H9 (cell line): ENCODE results near the gene HECTD3. TPM values are rescaled to one million over a fixed set of nuclear protein-coding genes. Genes with fewer than 3 reads are reported as not detected.

Experiments used
- DNase-seq: peaks from one replicate; pipeline ENCODE4 v3.0.0-alpha.2; 2017
- H2AFZ ChIP-seq: one replicate; pipeline ENCODE4 v1.6.1; 2013; ENCODE audit warnings: mild to moderate bottlenecking, low read length, control low read depth, moderate library complexity
- H2AK5ac ChIP-seq: 2 replicates; pipeline ENCODE4 v1.6.1; 2013; ENCODE audit warnings: low read length, control low read depth, mixed read lengths; ENCODE audit not compliant: insufficient read length
- H2BK120ac ChIP-seq: one replicate; pipeline ENCODE4 v1.6.1; 2013; ENCODE audit warnings: low read depth, mild to moderate bottlenecking, low read length, control low read depth, inconsistent platforms; ENCODE audit not compliant: poor library complexity, severe bottlenecking
- H2BK12ac ChIP-seq: 2 replicates; pipeline ENCODE4 v1.6.1; 2013; ENCODE audit warnings: low read length, control low read depth, mixed read lengths, low read depth; ENCODE audit not compliant: insufficient read length
- H2BK15ac ChIP-seq: 2 replicates; pipeline ENCODE4 v1.6.1; 2013; ENCODE audit warnings: low read depth, low read length, control low read depth
- H2BK20ac ChIP-seq: one replicate; pipeline ENCODE4 v1.6.1; 2013; ENCODE audit warnings: low read depth, mild to moderate bottlenecking, low read length, control low read depth, inconsistent platforms; ENCODE audit not compliant: poor library complexity, severe bottlenecking
- H2BK5ac ChIP-seq: 2 replicates; pipeline ENCODE4 v1.6.1; 2013; ENCODE audit warnings: low read length, control low read depth, mixed read lengths; ENCODE audit not compliant: insufficient read length
- H3K14ac ChIP-seq: 2 replicates; pipeline ENCODE4 v1.6.1; 2013; ENCODE audit warnings: low read length, control low read depth; ENCODE audit not compliant: insufficient read depth
- H3K18ac ChIP-seq: 2 replicates; pipeline ENCODE4 v1.6.1; 2013; ENCODE audit warnings: low read depth, mild to moderate bottlenecking, mixed read lengths, low read length, control low read depth; ENCODE audit not compliant: insufficient read length
- H3K23ac ChIP-seq: 2 replicates; pipeline ENCODE4 v1.6.1; 2013; ENCODE audit warnings: low read length, control low read depth, mixed read lengths, low read depth; ENCODE audit not compliant: insufficient read length
- H3K23me2 ChIP-seq: 2 replicates; pipeline ENCODE4 v1.6.1; 2013; ENCODE audit warnings: low read depth, mild to moderate bottlenecking, mixed read lengths, low read length, control low read depth; ENCODE audit not compliant: insufficient read length, poor library complexity, severe bottlenecking
- H3K27ac ChIP-seq: 2 replicates; pipeline ENCODE4 v1.5.1; 2013; ENCODE audit warnings: low read length, control low read depth, mixed read lengths, low read depth; ENCODE audit not compliant: insufficient read length
- H3K27me3 ChIP-seq: 2 replicates; pipeline ENCODE4 v1.6.1; 2013; ENCODE audit warnings: low read length, control low read depth, inconsistent platforms; ENCODE audit not compliant: insufficient read depth
- H3K4ac ChIP-seq: 2 replicates; pipeline ENCODE4 v1.6.1; 2013; ENCODE audit warnings: low read depth, mild to moderate bottlenecking, control low read depth, inconsistent platforms, low read length, moderate library complexity
- H3K4me1 ChIP-seq: 2 replicates; pipeline ENCODE4 v1.6.1; 2013; ENCODE audit warnings: low read length, control low read depth, inconsistent platforms; ENCODE audit not compliant: insufficient read depth
- H3K4me2 ChIP-seq: 2 replicates; pipeline ENCODE4 v1.6.1; 2013; ENCODE audit warnings: low read length, control low read depth, mixed read lengths; ENCODE audit not compliant: insufficient read length, insufficient read depth
- H3K56ac ChIP-seq: 2 replicates; pipeline ENCODE4 v1.6.1; 2013; ENCODE audit warnings: low read depth, mild to moderate bottlenecking, mixed read lengths, low read length, control low read depth; ENCODE audit not compliant: insufficient read length
- H3K79me1 ChIP-seq: 2 replicates; pipeline ENCODE4 v1.6.1; 2013; ENCODE audit warnings: low read depth, mild to moderate bottlenecking, moderate library complexity, low read length, control low read depth, inconsistent platforms; ENCODE audit not compliant: insufficient read depth, poor library complexity, severe bottlenecking
- H3K79me2 ChIP-seq: 2 replicates; pipeline ENCODE4 v1.6.1; 2013; ENCODE audit warnings: low read length, control low read depth, inconsistent platforms; ENCODE audit not compliant: insufficient read depth
- H3K9ac ChIP-seq: 2 replicates; pipeline ENCODE4 v1.6.1; 2013; ENCODE audit warnings: low read length, control low read depth, mixed read lengths; ENCODE audit not compliant: insufficient read length; ENCODE audit errors: extremely low read depth
- H3K9me3 ChIP-seq: one replicate; pipeline ENCODE4 v1.6.1; 2013; ENCODE audit warnings: low read depth, low read length, inconsistent platforms; ENCODE audit not compliant: control insufficient read depth
- H3T11ph ChIP-seq: one replicate; pipeline ENCODE4 v1.6.1; 2013; ENCODE audit warnings: mild to moderate bottlenecking, low read length, control low read depth, inconsistent platforms
- H4K20me1 ChIP-seq: one replicate; pipeline ENCODE4 v1.6.1; 2013; ENCODE audit not compliant: control insufficient read depth, insufficient read length, insufficient read depth
- H4K5ac ChIP-seq: 2 replicates; pipeline ENCODE4 v1.6.1; 2013; ENCODE audit warnings: low read depth, mild to moderate bottlenecking, mixed read lengths, low read length, control low read depth; ENCODE audit not compliant: insufficient read length
- H4K8ac ChIP-seq: replicated peaks from 2 replicates; pipeline ENCODE4 v1.6.1; 2013; ENCODE audit warnings: low read length, control low read depth, mixed read lengths, low read depth; ENCODE audit not compliant: insufficient read length
- H4K91ac ChIP-seq: 2 replicates; pipeline ENCODE4 v1.6.1; 2013; ENCODE audit warnings: low read depth, mild to moderate bottlenecking, moderate library complexity, mixed read lengths, low read length, control low read depth; ENCODE audit not compliant: insufficient read length
- H3K27ac Mint-ChIP-seq, 3 experiments: 2 replicates in 2 of 3; 3 replicates in 1 of 3; pipeline ENCODE4 v1.8.0; 2020 to 2021; ENCODE audit warnings: mixed read lengths in 3 of 3, mild to moderate bottlenecking in 1 of 3, moderate library complexity in 1 of 3
- H3K27me3 Mint-ChIP-seq: 2 replicates; pipeline ENCODE4 v1.8.0; 2021; ENCODE audit warnings: low read depth, mild to moderate bottlenecking, moderate library complexity, mixed read lengths
- H3K36me3 Mint-ChIP-seq, 3 experiments: 2 replicates in 2 of 3; 3 replicates in 1 of 3; pipeline ENCODE4 v1.8.0; 2020 to 2021; ENCODE audit warnings: low read depth in 3 of 3, mixed read lengths in 3 of 3; ENCODE audit not compliant: insufficient read depth in 1 of 3
- H3K4me1 Mint-ChIP-seq, 2 experiments: 2 replicates each; pipeline ENCODE4 v1.8.0; 2020; ENCODE audit warnings: mixed read lengths in 2 of 2
- H3K4me3 Mint-ChIP-seq, 2 experiments: 2 replicates in 1 of 2; 3 replicates in 1 of 2; pipeline ENCODE4 v1.8.0; 2020 to 2021; ENCODE audit warnings: mild to moderate bottlenecking in 2 of 2, mixed read lengths in 2 of 2, moderate library complexity in 1 of 2
- H3K9me3 Mint-ChIP-seq, 2 experiments: 2 replicates in 1 of 2; 3 replicates in 1 of 2; pipeline ENCODE4 v1.8.0; 2020; ENCODE audit warnings: mild to moderate bottlenecking in 2 of 2, mixed read lengths in 2 of 2, moderate library complexity in 1 of 2
- WGBS: extraction: QIAGEN DNeasy Blood & Tissue Kit; methylation state at CpG from one replicate; pipeline ENCODE4 v1.1.7; 2013; ENCODE audit warnings: missing lambda C conversion rate, low lambda C conversion rate, mixed read lengths; ENCODE audit not compliant: insufficient read length; ENCODE audit errors: extremely low coverage; 5-methylcytosine and 5-hydroxymethylcytosine counted together
- total RNA-seq: library from RNA; stranded (reverse); gene quantifications from 2 replicates; pipeline ENCODE4 v1.2.1, GENCODE V29; 2021
- TF ChIP-seq, protein P1 (sequence below): fragments of 200-600 bp; sonication (generic); conservative IDR thresholded peaks from 3 replicates; pipeline ENCODE4 v1.8.0; 2021; ENCODE audit warnings: antibody characterized with exemption, mild to moderate bottlenecking

HECTD3 gene
- total RNA-seq, 1 experiment from 2014 or later, result 36.0 TPM

DNA sequence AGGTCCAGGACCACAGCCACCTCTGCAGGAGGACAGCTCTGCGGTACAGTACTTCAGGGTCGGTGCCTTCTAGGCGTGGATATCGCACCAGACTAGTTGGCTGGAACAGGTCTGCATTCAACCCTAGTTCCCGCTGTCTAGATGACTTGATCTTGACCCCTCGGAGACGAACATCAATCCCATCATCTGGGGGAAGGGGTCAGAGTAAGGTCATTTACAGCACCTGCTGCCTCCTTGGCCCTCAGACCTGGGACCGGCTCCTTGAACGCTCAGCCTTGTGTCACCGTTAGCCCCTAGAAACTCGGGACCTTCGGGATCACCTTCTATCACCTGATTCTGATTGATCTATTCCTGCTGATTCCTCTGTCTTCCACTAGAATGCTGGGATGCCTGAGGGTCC lies 2.6 kb downstream of the HECTD3 start:
- Histone ChIP-seq H3K4ac (no peak overlapping the region), H2BK20ac (no peak overlapping the region), H2BK15ac (no peak overlapping the region), H3K79me2 (no peaks in the 10 kb centered on the region), H2AFZ (no peak overlapping the region), H2BK120ac (no peak overlapping the region), H2BK5ac (no peak overlapping the region), H3K9ac (no peak overlapping the region), H3K23ac (no peak overlapping the region), H3K4me1 (peaks cover 7% of the 10 kb centered on the region), H3K27ac (no peak overlapping the region), H3K18ac (no peak overlapping the region), H3K56ac (no peak overlapping the region), H4K8ac (no peak overlapping the region), H2BK12ac (no peak overlapping the region), H4K20me1 (no peaks in the 10 kb centered on the region), H4K91ac (no peak overlapping the region), H3T11ph (no peak overlapping the region), H3K14ac (no peak overlapping the region), H3K23me2 (peaks cover 19% of the 10 kb centered on the region), H3K4me2 (no peak overlapping the region), H4K5ac (no peak overlapping the region), H3K79me1 (no peaks in the 10 kb centered on the region), H3K9me3 (no peaks in the 10 kb centered on the region), H3K27me3 (no peaks in the 10 kb centered on the region), H2AK5ac (no peak overlapping the region)
- H3K4me3 Mint-ChIP-seq, result no peak overlapping the region
- peaks cover 1 to 61% (median 36%) of the 10 kb centered on the region in 3 experiments; a peak in 6 of 7 replicates for H3K36me3 Mint-ChIP-seq
- H3K4me1 Mint-ChIP-seq, result peaks cover 22 to 25% of the 10 kb centered on the region in 2 experiments
- no peak for DNase-seq
- no peaks in the 10 kb centered on the region for H3K9me3 Mint-ChIP-seq
- TF ChIP-seq, protein P1, sequence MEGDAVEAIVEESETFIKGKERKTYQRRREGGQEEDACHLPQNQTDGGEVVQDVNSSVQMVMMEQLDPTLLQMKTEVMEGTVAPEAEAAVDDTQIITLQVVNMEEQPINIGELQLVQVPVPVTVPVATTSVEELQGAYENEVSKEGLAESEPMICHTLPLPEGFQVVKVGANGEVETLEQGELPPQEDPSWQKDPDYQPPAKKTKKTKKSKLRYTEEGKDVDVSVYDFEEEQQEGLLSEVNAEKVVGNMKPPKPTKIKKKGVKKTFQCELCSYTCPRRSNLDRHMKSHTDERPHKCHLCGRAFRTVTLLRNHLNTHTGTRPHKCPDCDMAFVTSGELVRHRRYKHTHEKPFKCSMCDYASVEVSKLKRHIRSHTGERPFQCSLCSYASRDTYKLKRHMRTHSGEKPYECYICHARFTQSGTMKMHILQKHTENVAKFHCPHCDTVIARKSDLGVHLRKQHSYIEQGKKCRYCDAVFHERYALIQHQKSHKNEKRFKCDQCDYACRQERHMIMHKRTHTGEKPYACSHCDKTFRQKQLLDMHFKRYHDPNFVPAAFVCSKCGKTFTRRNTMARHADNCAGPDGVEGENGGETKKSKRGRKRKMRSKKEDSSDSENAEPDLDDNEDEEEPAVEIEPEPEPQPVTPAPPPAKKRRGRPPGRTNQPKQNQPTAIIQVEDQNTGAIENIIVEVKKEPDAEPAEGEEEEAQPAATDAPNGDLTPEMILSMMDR, result no peak
- H3K27ac Mint-ChIP-seq, result no peak overlapping the region
- no CpG with 5 or more reads among the region's 12 CpGs for WGBS
- no peaks in the 10 kb centered on the region; the same call in 1 of the 2 replicates for H3K27me3 Mint-ChIP-seq
